Bronchus fibroblast of lung (primary cell): Measurements from ENCODE around the gene HAUS5. TPM values are rescaled to one million over a fixed set of nuclear protein-coding genes. Genes with fewer than 3 reads are reported as not detected.

Experiments
- total RNA-seq: library from RNA; depleted of rRNA; stranded (reverse); fragments of >200 nt; gene quantifications from 2 replicates; pipeline ENCODE4 v1.2.3, GENCODE V29; 2015

HAUS5 gene
- total RNA-seq: 13.7 and 17.0 TPM in 2 replicates

GRCh38 chr19:35612559-35613321 lies at the start of gene HAUS5:
Gene HAUS5, plus strand, starts transcription at chr19:35612735. Its CDS starts 60 bp downstream, at chr19:35612795.

GRCh38 chr19:35563207-35563829 lies 49.2 kb upstream of the HAUS5 start, which contains the start of gene ATP4A:
Gene ATP4A, minus strand, starts transcription at chr19:35563658. Its CDS starts 29 bp downstream, at chr19:35563629.

GRCh38 chr19:35585848-35586247 lies 26.7 kb upstream of the HAUS5 start, which contains the start of gene PMIS2:
Gene PMIS2, plus strand, starts transcription at chr19:35586173. Its CDS starts 87 bp downstream, at chr19:35586260.

GRCh38 chr19:35628565-35629331 lies 16.2 kb downstream of the HAUS5 start, which contains the start of gene RBM42:
Gene RBM42, plus strand, starts transcription at chr19:35629036. Its CDS starts 118 bp downstream, at chr19:35629154.

GRCh38 chr19:35641515-35642151 lies 29.1 kb downstream of the HAUS5 start, which contains the start of gene ETV2:
Gene ETV2, plus strand, starts transcription at chr19:35641745. Its CDS starts 716 bp downstream, at chr19:35642461.

GRCh38 chr19:35648017-35648961 lies 35.8 kb downstream of the HAUS5 start, which contains the start of gene COX6B1:
Gene COX6B1, plus strand, starts transcription at chr19:35648323. Its CDS starts 2,921 bp downstream, at chr19:35651244.

GRCh38 chr19:35666251-35666913 lies 53.8 kb downstream of the HAUS5 start, which contains the start of gene UPK1A:
Gene UPK1A, plus strand, starts transcription at chr19:35666517. Its CDS starts 296 bp downstream, at chr19:35666813.

Other genes starting within 250 kb of the HAUS5 start
- gene GPR42, start 241.7 kb upstream of the HAUS5 start, total RNA-seq: not detected in 2 replicates
- not detected in 2 replicates for gene FFAR2, start 164.5 kb upstream of the HAUS5 start, total RNA-seq
- gene KRTDAP, start 122.3 kb upstream of the HAUS5 start, total RNA-seq: not detected in 2 replicates
- gene DMKN, start 99.1 kb upstream of the HAUS5 start, total RNA-seq: 11.3 and 13.5 TPM in 2 replicates
- gene SBSN, start 84.4 kb upstream of the HAUS5 start, total RNA-seq: 0.15 TPM in 1 of 2 replicates, not detected in the other
- not detected in 2 replicates for gene GAPDHS, start 79.3 kb upstream of the HAUS5 start, total RNA-seq
- gene TMEM147, start 67.1 kb upstream of the HAUS5 start, total RNA-seq: 102 and 106 TPM in 2 replicates
- gene ATP4A, start 49.1 kb upstream of the HAUS5 start, total RNA-seq: not detected in 2 replicates
- gene PMIS2, start 26.6 kb upstream of the HAUS5 start, total RNA-seq: not detected in 2 replicates
- 99.4 and 108 TPM in 2 replicates for gene RBM42, start 16.3 kb downstream of the HAUS5 start, total RNA-seq
- 0.89 and 1.5 TPM in 2 replicates for gene ETV2, start 29.0 kb downstream of the HAUS5 start, total RNA-seq
- 752 and 847 TPM in 2 replicates for gene COX6B1, start 35.6 kb downstream of the HAUS5 start, total RNA-seq
- not detected in 2 replicates for gene UPK1A, start 53.8 kb downstream of the HAUS5 start, total RNA-seq
- not detected in 2 replicates for gene ZBTB32, start 91.8 kb downstream of the HAUS5 start, total RNA-seq
- 9.2 and 12.0 TPM in 2 replicates for gene KMT2B, start 105.3 kb downstream of the HAUS5 start, total RNA-seq
- gene IGFLR1, start 129.7 kb downstream of the HAUS5 start, total RNA-seq: 19.0 and 26.1 TPM in 2 replicates
- 7.3 and 15.8 TPM in 2 replicates for gene U2AF1L4, start 132.7 kb downstream of the HAUS5 start, total RNA-seq
- gene PSENEN, start 132.9 kb downstream of the HAUS5 start, total RNA-seq: 45.3 and 47.9 TPM in 2 replicates
- 15.3 TPM in 2 replicates for gene LIN37, start 135.8 kb downstream of the HAUS5 start, total RNA-seq
- gene HSPB6, start 144.3 kb downstream of the HAUS5 start, total RNA-seq: 20.1 and 22.5 TPM in 2 replicates
- 8.1 and 8.5 TPM in 2 replicates for gene PROSER3, start 145.4 kb downstream of the HAUS5 start, total RNA-seq
- gene ARHGAP33, start 162.8 kb downstream of the HAUS5 start, total RNA-seq: 6.5 and 14.1 TPM in 2 replicates
- not detected in 2 replicates for gene PRODH2, start 200.1 kb downstream of the HAUS5 start, total RNA-seq
- gene NPHS1, start 239.8 kb downstream of the HAUS5 start, total RNA-seq: not detected in 2 replicates
- under 0.01 TPM in 2 replicates for gene KIRREL2, start 244.2 kb downstream of the HAUS5 start, total RNA-seq